Measurements from ENCODE around the gene KRT78. TPM values are rescaled to one million over a fixed set of nuclear protein-coding genes. Genes with fewer than 3 reads are reported as not detected.
A peak's percentile ranks its signal among the peaks of the same experiment; 100 is the strongest.

Gene KRT78
- total RNA-seq, 1 donor from 2014 or later = not detected

- H3K4me3 Mint-ChIP-seq = peak overlapping the region; percentile 56
- H3K4me1 Mint-ChIP-seq = peaks cover 7% of the 10 kb centered on the region
- H3K36me3 Mint-ChIP-seq (ENCODE audit: low read depth) = no peaks in the 10 kb centered on the region
- TF ChIP-seq CTCF (IDR thresholded peaks at IDR 0.05) = peak; percentile 28
- peaks cover 19% of the 10 kb centered on the region for H3K27me3 Mint-ChIP-seq
- ChIA-PET CTCF (interaction anchor here (0.6 to 7.2 kb wide), 13 partner anchors 9 to 723 kb away, joined by 3 to 154 read pairs (median 4); no protein-coding TSS in a partner anchor), POLR2A (interaction anchor here (0.6 kb wide), 1 partner anchor 1081 kb away, joined by 3 read pairs; no protein-coding TSS in a partner anchor)
- DNase-seq (peak; percentile 49), ATAC-seq (ENCODE audit: low read depth) (peak; percentile 90)
- no peak overlapping the region for H3K27ac Mint-ChIP-seq
- intact Hi-C loops (cut with micrococcal nuclease) = loop anchor here (1.0 to 2.0 kb wide), 3 partner anchors 296 to 723 kb away; no protein-coding TSS in a partner anchor
- H3K9me3 Mint-ChIP-seq = no peaks in the 10 kb centered on the region
These were observed 30.9 kb upstream of the KRT78 start for GRCh38 chr12:52879394-52880351.

- ChIA-PET CTCF (interaction anchor here (0.6 to 2.1 kb wide), 9 partner anchors 8 to 722 kb away, joined by 3 to 7 read pairs (median 5); no protein-coding TSS in a partner anchor), POLR2A (interaction anchor here (0.6 kb wide), 1 partner anchor 1081 kb away, joined by 3 read pairs; no protein-coding TSS in a partner anchor)
- H3K27ac Mint-ChIP-seq = no peak overlapping the region
- no peak for DNase-seq
- no peak for TF ChIP-seq CTCF (IDR thresholded peaks at IDR 0.05)
- no peak overlapping the region for H3K4me3 Mint-ChIP-seq
- H3K36me3 Mint-ChIP-seq (ENCODE audit: low read depth) = no peaks in the 10 kb centered on the region
- no peaks in the 10 kb centered on the region for H3K9me3 Mint-ChIP-seq
- no peak for ATAC-seq (ENCODE audit: low read depth)
- peaks cover 12% of the 10 kb centered on the region for H3K4me1 Mint-ChIP-seq
- intact Hi-C loops (cut with micrococcal nuclease) = loop anchor here (1.0 to 2.0 kb wide), 3 partner anchors 295 to 722 kb away; no protein-coding TSS in a partner anchor
- H3K27me3 Mint-ChIP-seq = peaks cover 15% of the 10 kb centered on the region
These were observed 30.0 kb upstream of the KRT78 start for GRCh38 chr12:52878507-52879393.

GRCh38 chr12:52877242-52877641 is 28.4 kb upstream of the KRT78 start:
- Mint-ChIP-seq H3K9me3 (no peaks in the 10 kb centered on the region), H3K36me3 (ENCODE audit: low read depth) (no peaks in the 10 kb centered on the region), H3K4me1 (peaks cover 16% of the 10 kb centered on the region), H3K27me3 (peaks cover 16% of the 10 kb centered on the region), H3K4me3 (no peak overlapping the region), H3K27ac (no peak overlapping the region)
- ATAC-seq (ENCODE audit: low read depth) = no peak
- ChIA-PET POLR2A (no interaction called here), CTCF (interaction anchor here (1.8 kb wide), 1 partner anchor 104 kb away, joined by 5 read pairs; no protein-coding TSS in a partner anchor)
- intact Hi-C loops (cut with micrococcal nuclease) = no loop called here
- no peak for DNase-seq
- TF ChIP-seq CTCF (IDR thresholded peaks at IDR 0.05) = no peak

- H3K36me3 Mint-ChIP-seq (ENCODE audit: low read depth) = no peaks in the 10 kb centered on the region
- DNase-seq (no peak), ATAC-seq (ENCODE audit: low read depth) (no peak)
- H3K27ac Mint-ChIP-seq = no peak overlapping the region
- H3K4me1 Mint-ChIP-seq = peaks cover 16% of the 10 kb centered on the region
- intact Hi-C loops (cut with micrococcal nuclease) = no loop called here
- TF ChIP-seq CTCF (IDR thresholded peaks at IDR 0.05) = no peak
- CTCF ChIA-PET = no interaction called here
- POLR2A ChIA-PET = no interaction called here
- H3K4me3 Mint-ChIP-seq = no peak overlapping the region
- no peaks in the 10 kb centered on the region for H3K9me3 Mint-ChIP-seq
- H3K27me3 Mint-ChIP-seq = peaks cover 11% of the 10 kb centered on the region
These were observed 27.6 kb upstream of the KRT78 start for GRCh38 chr12:52876372-52876771.

Data from activated B cell treated with CpG ODN at 0.5 μM for 24 hours (primary cell).